ENCODE data around the gene UBXN1. TPM values are rescaled to one million over a fixed set of nuclear protein-coding genes. Genes with fewer than 3 reads are reported as not detected.

Gene UBXN1
- total and polyA plus RNA-seq, 10 of the 15 experiments (the other 5 are each of a cell fraction or from before 2014, with no cell fraction given): 7.0 to 173 (median 106) TPM

DNA sequence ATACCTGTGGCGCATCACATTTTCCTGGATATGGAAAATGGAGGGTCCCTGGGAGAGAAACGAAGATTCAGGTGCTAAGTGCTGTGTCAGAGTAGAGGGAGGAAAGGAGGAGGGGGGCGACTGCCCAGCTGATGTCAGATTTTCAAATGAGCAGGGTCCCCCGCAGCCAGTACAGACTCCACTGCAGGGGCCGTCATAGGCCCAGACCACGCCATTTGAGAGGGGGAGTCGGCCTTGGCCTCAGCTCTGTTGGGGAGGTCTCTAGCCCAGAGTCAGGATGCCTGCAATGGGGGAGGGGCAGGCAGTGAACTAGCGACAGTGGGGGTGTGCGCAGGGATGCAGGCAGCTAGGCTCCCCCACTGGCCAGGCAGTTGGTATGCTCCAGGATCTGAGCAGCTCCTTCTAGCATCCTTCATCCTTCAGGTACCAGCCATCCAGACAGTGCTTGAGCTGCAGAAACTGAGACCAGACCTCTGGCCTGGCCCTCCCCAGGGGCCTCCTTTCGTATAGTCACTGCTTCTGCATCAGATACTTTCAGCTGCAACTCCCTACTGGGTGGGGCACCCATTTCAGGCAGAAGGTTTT lies 28.5 kb upstream of the UBXN1 start, which contains the start of the genes BSCL2 and GNG3:
BSCL2 (minus strand) TSS at position 148 of the 585 bp plus-strand sequence. CDS start 229 bp downstream, outside the sequence.
GNG3 (plus strand) TSS at position 400 of the 585 bp plus-strand sequence. CDS start 620 bp downstream, outside the sequence.
- DNase-seq (ENCODE audit: low read depth, low spot score): no peak
- POLR2A ChIA-PET: interaction anchor here (1.2 to 7.6 kb wide), 5 partner anchors 20 to 116 kb away, joined by 7 to 79 read pairs (median 10); partner anchors contain the start of genes HNRNPUL2, MTA2, TAF6L and TTC9C

More for the DNA sequence above, 28.5 kb upstream of the UBXN1 start, which contains the start of the genes BSCL2 and GNG3:
- peaks cover 12 to 14% of the 10 kb centered on the region in 2 experiments for H3K36me3 ChIP-seq (ENCODE audit: control insufficient read depth in 2 of 2, insufficient read depth in 2 of 2, low read length in 1 of 2)
- SMC1A ChIA-PET (ENCODE audit: uncharacterized antibody, unreplicated experiment): interaction anchor here (0.9 to 2.5 kb wide), 3 partner anchors 21 to 116 kb away, joined by 3 to 9 read pairs (median 7); partner anchors contain the start of genes HNRNPUL2, TTC9C and TUT1
- no TSS peak for BruUV-seq (replicated peaks)
- TF ChIP-seq, protein P1, sequence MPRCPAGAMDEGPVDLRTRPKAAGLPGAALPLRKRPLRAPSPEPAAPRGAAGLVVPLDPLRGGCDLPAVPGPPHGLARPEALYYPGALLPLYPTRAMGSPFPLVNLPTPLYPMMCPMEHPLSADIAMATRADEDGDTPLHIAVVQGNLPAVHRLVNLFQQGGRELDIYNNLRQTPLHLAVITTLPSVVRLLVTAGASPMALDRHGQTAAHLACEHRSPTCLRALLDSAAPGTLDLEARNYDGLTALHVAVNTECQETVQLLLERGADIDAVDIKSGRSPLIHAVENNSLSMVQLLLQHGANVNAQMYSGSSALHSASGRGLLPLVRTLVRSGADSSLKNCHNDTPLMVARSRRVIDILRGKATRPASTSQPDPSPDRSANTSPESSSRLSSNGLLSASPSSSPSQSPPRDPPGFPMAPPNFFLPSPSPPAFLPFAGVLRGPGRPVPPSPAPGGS (IDR thresholded peaks at IDR 0.05; ENCODE audit: borderline replicate concordance, insufficient read depth, low read depth, low read length, poor library complexity, severe bottlenecking): no peak
- TF ChIP-seq MTA3 (IDR thresholded peaks at IDR 0.05; ENCODE audit: borderline replicate concordance, low read length) (no peak), BHLHE40 (IDR thresholded peaks at IDR 0.05; ENCODE audit: borderline replicate concordance in 1 of 2, low read depth in 2 of 2, low read length in 1 of 2) (peak in 1 of 2 experiments; percentile 36; a peak in 1 of 4 replicates), ATF7 (IDR thresholded peaks at IDR 0.05; ENCODE audit: low read depth) (no peak), RFX5 (IDR thresholded peaks at IDR 0.05; ENCODE audit: low read depth, low read length) (no peak), FOXK2 (IDR thresholded peaks at IDR 0.05) (peak; percentile 62), TAF1 (IDR thresholded peaks at IDR 0.05; ENCODE audit: borderline replicate concordance, low read depth, low read length) (no peak), STAT1 (conservative IDR thresholded peaks at IDR 0.05) (no peak), EED (IDR thresholded peaks at IDR 0.05; ENCODE audit: low read depth) (no peak)
- TF ChIP-seq, protein P2, sequence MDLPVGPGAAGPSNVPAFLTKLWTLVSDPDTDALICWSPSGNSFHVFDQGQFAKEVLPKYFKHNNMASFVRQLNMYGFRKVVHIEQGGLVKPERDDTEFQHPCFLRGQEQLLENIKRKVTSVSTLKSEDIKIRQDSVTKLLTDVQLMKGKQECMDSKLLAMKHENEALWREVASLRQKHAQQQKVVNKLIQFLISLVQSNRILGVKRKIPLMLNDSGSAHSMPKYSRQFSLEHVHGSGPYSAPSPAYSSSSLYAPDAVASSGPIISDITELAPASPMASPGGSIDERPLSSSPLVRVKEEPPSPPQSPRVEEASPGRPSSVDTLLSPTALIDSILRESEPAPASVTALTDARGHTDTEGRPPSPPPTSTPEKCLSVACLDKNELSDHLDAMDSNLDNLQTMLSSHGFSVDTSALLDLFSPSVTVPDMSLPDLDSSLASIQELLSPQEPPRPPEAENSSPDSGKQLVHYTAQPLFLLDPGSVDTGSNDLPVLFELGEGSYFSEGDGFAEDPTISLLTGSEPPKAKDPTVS (IDR thresholded peaks at IDR 0.05; ENCODE audit: low read depth, low read length): no peak
- TF ChIP-seq, protein P3, sequence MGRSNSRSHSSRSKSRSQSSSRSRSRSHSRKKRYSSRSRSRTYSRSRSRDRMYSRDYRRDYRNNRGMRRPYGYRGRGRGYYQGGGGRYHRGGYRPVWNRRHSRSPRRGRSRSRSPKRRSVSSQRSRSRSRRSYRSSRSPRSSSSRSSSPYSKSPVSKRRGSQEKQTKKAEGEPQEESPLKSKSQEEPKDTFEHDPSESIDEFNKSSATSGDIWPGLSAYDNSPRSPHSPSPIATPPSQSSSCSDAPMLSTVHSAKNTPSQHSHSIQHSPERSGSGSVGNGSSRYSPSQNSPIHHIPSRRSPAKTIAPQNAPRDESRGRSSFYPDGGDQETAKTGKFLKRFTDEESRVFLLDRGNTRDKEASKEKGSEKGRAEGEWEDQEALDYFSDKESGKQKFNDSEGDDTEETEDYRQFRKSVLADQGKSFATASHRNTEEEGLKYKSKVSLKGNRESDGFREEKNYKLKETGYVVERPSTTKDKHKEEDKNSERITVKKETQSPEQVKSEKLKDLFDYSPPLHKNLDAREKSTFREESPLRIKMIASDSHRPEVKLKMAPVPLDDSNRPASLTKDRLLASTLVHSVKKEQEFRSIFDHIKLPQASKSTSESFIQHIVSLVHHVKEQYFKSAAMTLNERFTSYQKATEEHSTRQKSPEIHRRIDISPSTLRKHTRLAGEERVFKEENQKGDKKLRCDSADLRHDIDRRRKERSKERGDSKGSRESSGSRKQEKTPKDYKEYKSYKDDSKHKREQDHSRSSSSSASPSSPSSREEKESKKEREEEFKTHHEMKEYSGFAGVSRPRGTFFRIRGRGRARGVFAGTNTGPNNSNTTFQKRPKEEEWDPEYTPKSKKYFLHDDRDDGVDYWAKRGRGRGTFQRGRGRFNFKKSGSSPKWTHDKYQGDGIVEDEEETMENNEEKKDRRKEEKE (IDR thresholded peaks at IDR 0.05): 0 out of 2 replicates have a peak, but pooled peaks have one; percentile 24
- in situ Hi-C loops (cut with MboI) (no loop called here), intact Hi-C loops (cut with micrococcal nuclease; ENCODE audit: unreplicated experiment) (loop anchor here (5.0 kb wide), 1 partner anchor 105 kb away; the partner anchor contains the start of gene MTA2)
- peak within 1 kb of the TSS; percentile 90 for H3K9ac ChIP-seq (ENCODE audit: control insufficient read depth, insufficient read depth, low read length)
- FAIRE-seq (no peak), ATAC-seq (no peak)
- H3K27ac ChIP-seq (ENCODE audit: control insufficient read depth, insufficient read depth): peak within 1 kb of the TSS; percentile 88; the same call in 1 of the 2 replicates
- peaks cover 29% of the 10 kb centered on the region for H3K4me1 ChIP-seq (ENCODE audit: control insufficient read depth, insufficient read depth, low read length)
- RAD21 ChIA-PET (ENCODE audit: unreplicated experiment): interaction anchor here (0.6 to 2.3 kb wide), 3 partner anchors 20 to 67 kb away, joined by 3 to 6 read pairs (median 3); partner anchors contain the start of gene TAF6L
- H3K4me2 ChIP-seq (ENCODE audit: control insufficient read depth, insufficient read depth): peak within 1 kb of the TSS; percentile 98
- peak within 1 kb of the TSS; percentile 83; the same call in 1 of the 2 replicates for H3K4me3 ChIP-seq
- H3K79me2 ChIP-seq (ENCODE audit: control insufficient read depth, insufficient read depth, low read length): no peaks in the 10 kb centered on the region
- CTCF ChIA-PET: interaction anchor here (0.7 to 5.0 kb wide), 6 partner anchors 13 to 283 kb away, joined by 3 to 21 read pairs (median 4); partner anchors contain the start of gene HNRNPUL2
- H3K27me3 ChIP-seq (replicated peaks in 1 of 2; ENCODE audit: control insufficient read depth in 2 of 2, insufficient read depth in 2 of 2, low read length in 1 of 2): no peaks in the 10 kb centered on the region
- H2AFZ ChIP-seq (ENCODE audit: control insufficient read depth, low read depth, low read length): peak within 1 kb of the TSS; percentile 70
- 97% methylated on average over 9 of the region's 10 CpGs for WGBS (ENCODE audit: insufficient coverage, insufficient replicate concordance, low lambda C conversion rate, missing lambda C conversion rate)
- H4K20me1 ChIP-seq (ENCODE audit: control insufficient read depth, insufficient read depth): no peaks in the 10 kb centered on the region
- no peaks in the 10 kb centered on the region for H3K9me3 ChIP-seq (replicated peaks; ENCODE audit: control insufficient read depth, insufficient read depth, low read length)
